Neural crest cell (in vitro differentiated cells): ENCODE data around the gene EME1. TPM values are rescaled to one million over a fixed set of nuclear protein-coding genes. Genes with fewer than 3 reads are reported as not detected.

Experiments used
- DNase-seq: peaks from one replicate; pipeline ENCODE4 v3.0.0; 2021; ENCODE audit warnings: low read depth, mixed read lengths, low spot score
- H3K27ac Mint-ChIP-seq: one replicate; pipeline ENCODE4 v1.8.0; 2021; ENCODE audit warnings: mild to moderate bottlenecking, mixed read lengths; ENCODE audit not compliant: unreplicated experiment
- H3K27me3 Mint-ChIP-seq: 2 replicates; pipeline ENCODE4 v1.8.0; 2021; ENCODE audit warnings: low read depth, mild to moderate bottlenecking, mixed read lengths
- H3K36me3 Mint-ChIP-seq: 2 replicates; pipeline ENCODE4 v1.8.0; 2021; ENCODE audit warnings: low read depth, mild to moderate bottlenecking, mixed read lengths
- H3K4me1 Mint-ChIP-seq: 2 replicates; pipeline ENCODE4 v1.8.0; 2021; ENCODE audit warnings: mixed read lengths
- H3K4me3 Mint-ChIP-seq: one replicate; pipeline ENCODE4 v1.8.0; 2021; ENCODE audit warnings: mild to moderate bottlenecking, mixed read lengths
- H3K9me3 Mint-ChIP-seq: 2 replicates; pipeline ENCODE4 v1.8.0; 2021; ENCODE audit warnings: mixed read lengths
- CTCF ChIP-seq: fragments of 200-600 bp; sonication (generic); conservative IDR thresholded peaks from 2 replicates; pipeline ENCODE4 v1.5.0; 2021; ENCODE audit warnings: antibody characterized with exemption, mild to moderate bottlenecking
- total RNA-seq: library from RNA; stranded (reverse); gene quantifications from 2 replicates; pipeline ENCODE4 v1.2.1, GENCODE V29; 2021

EME1 gene
- total RNA-seq, 1 donor from 2014 or later = 31.4 TPM

- Mint-ChIP-seq H3K9me3 (no peaks in the 10 kb centered on the region), H3K36me3 (peaks cover 5% of the 10 kb centered on the region), H3K27ac (peak overlapping the region; percentile 86), H3K4me1 (peaks cover 38% of the 10 kb centered on the region), H3K4me3 (peak overlapping the region; percentile 94), H3K27me3 (peaks cover 10% of the 10 kb centered on the region)
- no peak for TF ChIP-seq CTCF
- peak; percentile 22 for DNase-seq
Observed at GRCh38 chr17:50347117-50347893, 25.7 kb upstream of the EME1 start.

GRCh38 chr17:50347894-50348291, 25.1 kb upstream of the EME1 start:
- H3K27ac Mint-ChIP-seq = no peak overlapping the region
- peaks cover 10% of the 10 kb centered on the region for H3K27me3 Mint-ChIP-seq
- DNase-seq = no peak
- no peak for TF ChIP-seq CTCF
- H3K4me1 Mint-ChIP-seq = peaks cover 38% of the 10 kb centered on the region
- peak overlapping the region; percentile 94 for H3K4me3 Mint-ChIP-seq
- peaks cover 5% of the 10 kb centered on the region for H3K36me3 Mint-ChIP-seq
- H3K9me3 Mint-ChIP-seq = no peaks in the 10 kb centered on the region

GRCh38 chr17:50348522-50349242, 24.3 kb upstream of the EME1 start:
- peak overlapping the region; percentile 94 for H3K4me3 Mint-ChIP-seq
- H3K36me3 Mint-ChIP-seq = peaks cover 7% of the 10 kb centered on the region
- no peak for TF ChIP-seq CTCF
- DNase-seq = no peak
- peaks cover 38% of the 10 kb centered on the region for H3K4me1 Mint-ChIP-seq
- no peaks in the 10 kb centered on the region for H3K9me3 Mint-ChIP-seq
- H3K27ac Mint-ChIP-seq = peak overlapping the region; percentile 9
- H3K27me3 Mint-ChIP-seq = peaks cover 10% of the 10 kb centered on the region

- peak overlapping the region; percentile 77 for H3K4me3 Mint-ChIP-seq
- H3K27ac Mint-ChIP-seq = peak overlapping the region; percentile 9
- DNase-seq = no peak
- no peaks in the 10 kb centered on the region for H3K9me3 Mint-ChIP-seq
- H3K27me3 Mint-ChIP-seq = peaks cover 8% of the 10 kb centered on the region
- peaks cover 7% of the 10 kb centered on the region for H3K36me3 Mint-ChIP-seq
- no peak for TF ChIP-seq CTCF
- peaks cover 38% of the 10 kb centered on the region for H3K4me1 Mint-ChIP-seq
Observed at GRCh38 chr17:50349243-50349600, 23.8 kb upstream of the EME1 start.

- TF ChIP-seq CTCF = no peak
- no peak for DNase-seq
- peaks cover 26% of the 10 kb centered on the region for H3K4me1 Mint-ChIP-seq
- H3K27me3 Mint-ChIP-seq = no peaks in the 10 kb centered on the region
- H3K36me3 Mint-ChIP-seq = peaks cover 7% of the 10 kb centered on the region
- no peaks in the 10 kb centered on the region for H3K9me3 Mint-ChIP-seq
- peak overlapping the region; percentile 82 for H3K27ac Mint-ChIP-seq
- H3K4me3 Mint-ChIP-seq = peak overlapping the region; percentile 58
Observed at GRCh38 chr17:50350733-50351132, 22.3 kb upstream of the EME1 start.
